ENCODE results near the gene KPTN. TPM values are rescaled to one million over a fixed set of nuclear protein-coding genes. Genes with fewer than 3 reads are reported as not detected.

KPTN gene
- polyA plus RNA-seq, 1 donor (not counting 4 experiments of a cell fraction or from before 2014, with no cell fraction given) = 7.3 TPM

DNA sequence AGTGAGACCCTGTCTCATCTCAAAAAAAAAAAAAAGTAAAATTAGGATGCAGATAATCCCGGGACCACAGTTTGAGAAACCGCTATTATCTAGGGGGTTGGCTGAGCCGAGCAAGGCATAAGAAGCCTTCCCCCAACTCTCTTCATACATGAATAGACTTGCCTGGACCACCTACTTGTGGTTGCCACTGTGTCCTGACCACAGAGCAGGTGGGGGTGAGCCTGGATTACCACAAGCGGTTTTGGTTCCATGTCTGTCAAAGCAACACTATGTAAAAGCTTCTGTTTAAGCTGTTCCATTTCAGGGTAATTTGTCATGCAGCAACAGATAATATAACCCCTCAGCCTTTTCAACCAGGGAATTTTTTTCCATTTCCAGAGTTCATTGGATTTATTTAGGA lies 34.1 kb upstream of the KPTN start:
- H3K79me2 ChIP-seq (ENCODE audit: control insufficient read depth, insufficient read depth, low read length) = peaks cover 17% of the 10 kb centered on the region
- FAIRE-seq (no peak), DNase-seq (ENCODE audit: low read depth, low spot score) (no peak)
- no peaks in the 10 kb centered on the region for H3K36me3 ChIP-seq (ENCODE audit: control insufficient read depth in 2 of 2, extremely low read depth in 1 of 2, insufficient read depth in 2 of 2, low read length in 2 of 2)
- no peaks in the 10 kb centered on the region for H3K9me1 ChIP-seq (ENCODE audit: control insufficient read depth, extremely low read depth, insufficient read depth, low read length)
- no peak overlapping the region for H3K4me3 ChIP-seq (ENCODE audit: control insufficient read depth in 2 of 3, extremely low read depth in 1 of 3, insufficient read depth in 2 of 3, low read depth in 1 of 3, low read length in 3 of 3)
- H4K20me1 ChIP-seq (ENCODE audit: control insufficient read depth, extremely low read depth, insufficient read depth, low read length) = no peaks in the 10 kb centered on the region
- H2AFZ ChIP-seq (ENCODE audit: control insufficient read depth, low read length) = no peak overlapping the region
- H3K4me2 ChIP-seq (ENCODE audit: control insufficient read depth, extremely low read depth, insufficient read depth, low read depth, low read length) = no peak overlapping the region
- no peak overlapping the region for H3K9ac ChIP-seq (ENCODE audit: control insufficient read depth, extremely low read depth, insufficient read depth, low read length)
- H3K9me3 ChIP-seq (ENCODE audit: control insufficient read depth, low read depth, low read length) = no peaks in the 10 kb centered on the region
- H3K27me3 ChIP-seq (ENCODE audit: control insufficient read depth, extremely low read depth, insufficient read depth, low read length) = peaks cover 14% of the 10 kb centered on the region
- dilution Hi-C loops (cut with MboI; ENCODE audit: extremely low pct_ligation_motif_present, low sequenced_read_pairs) = no loop called here
- no peak for TF ChIP-seq EZH2 (IDR thresholded peaks at IDR 0.05; ENCODE audit: low read length)
- TF ChIP-seq, protein P1, sequence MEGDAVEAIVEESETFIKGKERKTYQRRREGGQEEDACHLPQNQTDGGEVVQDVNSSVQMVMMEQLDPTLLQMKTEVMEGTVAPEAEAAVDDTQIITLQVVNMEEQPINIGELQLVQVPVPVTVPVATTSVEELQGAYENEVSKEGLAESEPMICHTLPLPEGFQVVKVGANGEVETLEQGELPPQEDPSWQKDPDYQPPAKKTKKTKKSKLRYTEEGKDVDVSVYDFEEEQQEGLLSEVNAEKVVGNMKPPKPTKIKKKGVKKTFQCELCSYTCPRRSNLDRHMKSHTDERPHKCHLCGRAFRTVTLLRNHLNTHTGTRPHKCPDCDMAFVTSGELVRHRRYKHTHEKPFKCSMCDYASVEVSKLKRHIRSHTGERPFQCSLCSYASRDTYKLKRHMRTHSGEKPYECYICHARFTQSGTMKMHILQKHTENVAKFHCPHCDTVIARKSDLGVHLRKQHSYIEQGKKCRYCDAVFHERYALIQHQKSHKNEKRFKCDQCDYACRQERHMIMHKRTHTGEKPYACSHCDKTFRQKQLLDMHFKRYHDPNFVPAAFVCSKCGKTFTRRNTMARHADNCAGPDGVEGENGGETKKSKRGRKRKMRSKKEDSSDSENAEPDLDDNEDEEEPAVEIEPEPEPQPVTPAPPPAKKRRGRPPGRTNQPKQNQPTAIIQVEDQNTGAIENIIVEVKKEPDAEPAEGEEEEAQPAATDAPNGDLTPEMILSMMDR (optimal IDR thresholded peaks at IDR 0.05 in 1 of 3, IDR thresholded peaks at IDR 0.05 in 1 of 3, conservative IDR thresholded peaks at IDR 0.05 in 1 of 3; ENCODE audit: extremely low read depth in 1 of 3, insufficient read depth in 2 of 3, low read length in 3 of 3) = no peak
- peaks cover 9% of the 10 kb centered on the region for H3K4me1 ChIP-seq (ENCODE audit: control insufficient read depth, extremely low read depth, insufficient read depth, low read length)
- no peak overlapping the region for H3K27ac ChIP-seq (ENCODE audit: control insufficient read depth, insufficient read depth, low read length)

DNA sequence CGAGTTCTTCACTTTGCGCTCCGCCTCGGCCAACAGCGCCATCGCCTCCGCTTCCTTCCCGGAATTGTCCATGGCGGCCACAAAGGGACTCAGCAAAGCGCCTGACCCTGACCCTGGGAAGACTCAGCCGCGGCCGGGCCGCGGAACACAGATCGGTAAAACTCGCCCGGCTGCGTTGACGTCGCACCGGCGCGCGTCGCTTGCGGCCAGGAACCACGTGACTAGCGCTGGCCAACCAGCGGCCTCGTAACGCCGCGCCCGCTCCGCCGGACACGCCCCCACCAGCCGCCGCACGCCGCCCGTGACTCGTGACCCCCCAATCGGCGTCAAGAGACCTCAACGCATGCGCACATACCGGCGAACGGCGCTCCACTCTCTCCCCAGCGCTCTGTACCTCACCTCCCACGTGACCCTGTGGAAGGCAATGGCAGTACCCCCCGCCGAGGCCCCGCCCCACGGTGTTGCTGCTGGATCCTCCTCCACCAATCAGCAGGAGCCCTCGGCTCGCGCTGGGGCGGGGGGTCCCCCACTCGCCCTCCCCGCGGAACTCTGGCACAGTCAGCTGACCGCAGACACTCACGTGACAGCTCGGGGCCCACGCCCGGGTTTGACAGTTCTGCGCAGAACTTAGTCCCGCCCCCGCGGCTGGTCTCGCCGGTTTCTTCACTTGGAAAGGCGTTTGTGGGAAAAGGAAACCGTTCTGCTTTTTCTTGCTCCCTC lies 31.0 kb upstream of the KPTN start, which contains the start of gene NAPA:
TSS of gene NAPA (minus strand) at position 195 of the 720 bp plus-strand sequence. CDS start at position 72, 123 bp downstream.
- FAIRE-seq (peak; percentile 29), DNase-seq (ENCODE audit: low read depth, low spot score) (peak; percentile 99)
- Histone ChIP-seq H3K79me2 (ENCODE audit: control insufficient read depth, insufficient read depth, low read length) (peaks cover 43% of the 10 kb centered on the region), H3K9me1 (ENCODE audit: control insufficient read depth, extremely low read depth, insufficient read depth, low read length) (no peaks in the 10 kb centered on the region), H4K20me1 (ENCODE audit: control insufficient read depth, extremely low read depth, insufficient read depth, low read length) (no peaks in the 10 kb centered on the region), H3K9me3 (ENCODE audit: control insufficient read depth, low read depth, low read length) (no peaks in the 10 kb centered on the region), H3K27ac (ENCODE audit: control insufficient read depth, insufficient read depth, low read length) (peak within 1 kb of the TSS; percentile 97), H3K36me3 (ENCODE audit: control insufficient read depth in 2 of 2, extremely low read depth in 1 of 2, insufficient read depth in 2 of 2, low read length in 2 of 2) (no peaks in the 10 kb centered on the region), H3K4me1 (ENCODE audit: control insufficient read depth, extremely low read depth, insufficient read depth, low read length) (peaks cover 40% of the 10 kb centered on the region), H3K9ac (ENCODE audit: control insufficient read depth, extremely low read depth, insufficient read depth, low read length) (peak within 1 kb of the TSS; percentile 99), H2AFZ (ENCODE audit: control insufficient read depth, low read length) (peak within 1 kb of the TSS; percentile 65), H3K4me3 (ENCODE audit: control insufficient read depth in 2 of 3, extremely low read depth in 1 of 3, insufficient read depth in 2 of 3, low read depth in 1 of 3, low read length in 3 of 3) (peak within 1 kb of the TSS; percentile 87 to 97 (median 96)), H3K27me3 (ENCODE audit: control insufficient read depth, extremely low read depth, insufficient read depth, low read length) (no peaks in the 10 kb centered on the region), H3K4me2 (ENCODE audit: control insufficient read depth, extremely low read depth, insufficient read depth, low read depth, low read length) (peak within 1 kb of the TSS; percentile 91)
- dilution Hi-C loops (cut with MboI; ENCODE audit: extremely low pct_ligation_motif_present, low sequenced_read_pairs) = no loop called here
- no peak for TF ChIP-seq EZH2 (IDR thresholded peaks at IDR 0.05; ENCODE audit: low read length)
- TF ChIP-seq, protein P1 (optimal IDR thresholded peaks at IDR 0.05 in 1 of 3, IDR thresholded peaks at IDR 0.05 in 1 of 3, conservative IDR thresholded peaks at IDR 0.05 in 1 of 3; ENCODE audit: extremely low read depth in 1 of 3, insufficient read depth in 2 of 3, low read length in 3 of 3) = peak in 1 of 3 experiments; percentile 49
